Uterus (tissue), 2 donors: Measurements from ENCODE around the gene ZNF735.
A peak's percentile ranks its signal among the peaks of the same experiment; 100 is the strongest.

Experiments used
- POLR2A ChIP-seq, 2 donors: fragments of 450-650 bp; IDR thresholded peaks; one replicate each; pipeline ENCODE4 v1.6.1; 2016; ENCODE audit warnings: antibody characterized with exemption in 2 of 2, mild to moderate bottlenecking in 1 of 2, moderate library complexity in 1 of 2
- TF ChIP-seq, protein P1 (sequence below), 4 experiments: fragments of 200-600 bp in 2 of 4; fragments of 450-650 bp in 2 of 4; sonication (generic) in 2 of 4; IDR thresholded peaks; one replicate each; pipeline ENCODE4 v1.5.1; 2016 to 2019; ENCODE audit warnings: antibody characterized with exemption in 4 of 4, mild to moderate bottlenecking in 2 of 4, moderate library complexity in 1 of 4

GRCh38 chr7:64180989-64181388 lies 26.0 kb upstream of the ZNF735 start:
- TF ChIP-seq POLR2A (IDR thresholded peaks at IDR 0.05): no peak
- TF ChIP-seq, protein P1, sequence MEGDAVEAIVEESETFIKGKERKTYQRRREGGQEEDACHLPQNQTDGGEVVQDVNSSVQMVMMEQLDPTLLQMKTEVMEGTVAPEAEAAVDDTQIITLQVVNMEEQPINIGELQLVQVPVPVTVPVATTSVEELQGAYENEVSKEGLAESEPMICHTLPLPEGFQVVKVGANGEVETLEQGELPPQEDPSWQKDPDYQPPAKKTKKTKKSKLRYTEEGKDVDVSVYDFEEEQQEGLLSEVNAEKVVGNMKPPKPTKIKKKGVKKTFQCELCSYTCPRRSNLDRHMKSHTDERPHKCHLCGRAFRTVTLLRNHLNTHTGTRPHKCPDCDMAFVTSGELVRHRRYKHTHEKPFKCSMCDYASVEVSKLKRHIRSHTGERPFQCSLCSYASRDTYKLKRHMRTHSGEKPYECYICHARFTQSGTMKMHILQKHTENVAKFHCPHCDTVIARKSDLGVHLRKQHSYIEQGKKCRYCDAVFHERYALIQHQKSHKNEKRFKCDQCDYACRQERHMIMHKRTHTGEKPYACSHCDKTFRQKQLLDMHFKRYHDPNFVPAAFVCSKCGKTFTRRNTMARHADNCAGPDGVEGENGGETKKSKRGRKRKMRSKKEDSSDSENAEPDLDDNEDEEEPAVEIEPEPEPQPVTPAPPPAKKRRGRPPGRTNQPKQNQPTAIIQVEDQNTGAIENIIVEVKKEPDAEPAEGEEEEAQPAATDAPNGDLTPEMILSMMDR (IDR thresholded peaks at IDR 0.05): peak in 1 of 4 experiments; percentile 23
